Breast epithelium (tissue), 4 donors: Measurements from ENCODE around the gene IFI30. TPM values are rescaled to one million over a fixed set of nuclear protein-coding genes. Genes with fewer than 3 reads are reported as not detected.

ENCODE experiments used
- DNase-seq, 2 donors: peaks; one replicate each; pipeline ENCODE4 v3.0.0-alpha.2; 2019; ENCODE audit warnings: low spot score in 2 of 2
- H3K27ac ChIP-seq, 2 donors: fragments of 200-600 bp; sonication (generic) in 1 of 2; one replicate each; pipeline ENCODE4 v1.5.1; 2016 to 2019; ENCODE audit warnings: mild to moderate bottlenecking in 1 of 2
- H3K27me3 ChIP-seq, 2 donors: fragments of 200-600 bp; sonication (generic) in 1 of 2; one replicate each; pipeline versions ENCODE4 v1.5.1 to v1.6.0; 2017 to 2019; ENCODE audit warnings: control low read depth in 1 of 2, mild to moderate bottlenecking in 1 of 2
- H3K36me3 ChIP-seq: fragments of 200-600 bp; one replicate; pipeline ENCODE4 v1.5.1; 2019
- H3K4me1 ChIP-seq, 2 donors: fragments of 200-600 bp; sonication (generic); one replicate each; pipeline ENCODE4 v1.5.1; 2016 to 2019; ENCODE audit warnings: control low read depth in 1 of 2
- H3K4me3 ChIP-seq, 3 donors: fragments of 200-600 bp; sonication (generic); 1 replicate in 2 of 3; 2 replicates in 1 of 3; pipeline ENCODE4 v1.5.1; 2016 to 2019; ENCODE audit warnings: mild to moderate bottlenecking in 3 of 3, moderate library complexity in 2 of 3
- H3K9me3 ChIP-seq, 2 donors: fragments of 200-600 bp; sonication (generic) in 1 of 2; one replicate each; pipeline ENCODE4 v1.5.1; 2016 to 2019; ENCODE audit warnings: control low read depth in 1 of 2
- CTCF ChIP-seq, 3 donors: fragments of 450-650 bp; IDR thresholded peaks; one replicate each; pipeline ENCODE4 v1.5.1; 2016 to 2017; ENCODE audit warnings: antibody characterized with exemption in 3 of 3, mild to moderate bottlenecking in 3 of 3, moderate library complexity in 3 of 3
- POLR2A ChIP-seq: fragments of 450-650 bp; IDR thresholded peaks from one replicate; pipeline ENCODE4 v1.6.1; 2016; ENCODE audit warnings: antibody characterized with exemption, mild to moderate bottlenecking, moderate library complexity
- POLR2AphosphoS5 ChIP-seq, 3 donors: sonication (generic); formaldehyde crosslinking; IDR thresholded peaks; one replicate each; pipeline ENCODE4 v1.6.1; 2017; ENCODE audit warnings: antibody characterized with exemption in 3 of 3
- intact Hi-C: fragments of 100-400 bp; cut with DNase I; formaldehyde crosslinking; loops from one replicate; pipeline ENCODE4 v1.15.1; 2023; ENCODE audit warnings: low total_unique reads
- total RNA-seq, 3 donors: library from RNA; depleted of rRNA; stranded (reverse); fragments of >200 nt; gene quantifications; one replicate each; pipeline ENCODE4 v1.1.0, GENCODE V29; 2016

IFI30 gene
- total RNA-seq, 3 donors from 2014 or later: 50.1 to 103 (median 91.6) TPM

- no peaks in the 10 kb centered on the region for H3K27me3 ChIP-seq
- no peak for TF ChIP-seq CTCF (IDR thresholded peaks at IDR 0.05)
- no peak for TF ChIP-seq POLR2A
- TF ChIP-seq POLR2AphosphoS5 (IDR thresholded peaks at IDR 0.05): no peak
- H3K27ac ChIP-seq: no peak overlapping the region
- DNase-seq: no peak
- no peaks in the 10 kb centered on the region for H3K9me3 ChIP-seq
- H3K4me1 ChIP-seq: no peaks in the 10 kb centered on the region
- no peak overlapping the region for H3K4me3 ChIP-seq
- no peaks in the 10 kb centered on the region for H3K36me3 ChIP-seq
- intact Hi-C loops: no loop called here
Measured at GRCh38 chr19:18211683-18212082, 38.1 kb downstream of the IFI30 start.

DNA sequence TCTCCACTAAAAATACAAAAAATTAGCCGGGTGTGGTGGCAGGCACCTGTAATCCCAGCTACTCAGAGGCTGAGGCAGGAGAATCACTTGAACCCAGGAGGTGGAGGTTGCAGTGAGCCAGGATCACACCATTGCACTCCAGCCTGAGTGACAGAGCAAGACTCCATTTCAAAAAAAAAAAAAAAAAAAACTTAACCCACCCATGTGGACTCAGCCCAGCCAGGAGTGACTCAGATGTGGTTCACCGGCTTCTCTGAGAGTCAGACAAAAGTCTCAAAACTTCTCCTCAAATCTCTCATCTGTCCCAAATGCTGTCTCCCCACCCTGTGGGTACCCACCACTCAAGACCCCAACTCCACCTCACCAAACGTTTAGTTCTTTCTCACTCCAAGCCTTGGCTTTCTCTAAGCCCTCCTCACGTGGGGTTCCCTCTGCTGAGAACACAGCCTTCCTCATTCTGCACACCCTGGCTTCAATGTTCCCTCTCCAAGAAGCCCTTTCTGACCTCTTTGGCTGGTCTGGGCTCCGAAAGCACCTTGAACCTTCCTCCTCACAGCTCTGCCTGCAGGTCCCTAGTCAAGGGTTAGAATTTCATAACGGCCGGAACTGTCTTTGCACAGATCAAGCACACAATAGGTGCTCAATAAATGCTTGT is 41.3 kb downstream of the IFI30 start:
- TF ChIP-seq POLR2A: no peak
- TF ChIP-seq POLR2AphosphoS5 (IDR thresholded peaks at IDR 0.05): no peak
- no peak for TF ChIP-seq CTCF (IDR thresholded peaks at IDR 0.05)
- H3K36me3 ChIP-seq: no peaks in the 10 kb centered on the region
- H3K27ac ChIP-seq: no peak overlapping the region
- H3K4me1 ChIP-seq: no peaks in the 10 kb centered on the region
- intact Hi-C loops: no loop called here
- no peak for DNase-seq
- H3K4me3 ChIP-seq: no peak overlapping the region
- H3K9me3 ChIP-seq: no peaks in the 10 kb centered on the region
- no peaks in the 10 kb centered on the region for H3K27me3 ChIP-seq

DNA sequence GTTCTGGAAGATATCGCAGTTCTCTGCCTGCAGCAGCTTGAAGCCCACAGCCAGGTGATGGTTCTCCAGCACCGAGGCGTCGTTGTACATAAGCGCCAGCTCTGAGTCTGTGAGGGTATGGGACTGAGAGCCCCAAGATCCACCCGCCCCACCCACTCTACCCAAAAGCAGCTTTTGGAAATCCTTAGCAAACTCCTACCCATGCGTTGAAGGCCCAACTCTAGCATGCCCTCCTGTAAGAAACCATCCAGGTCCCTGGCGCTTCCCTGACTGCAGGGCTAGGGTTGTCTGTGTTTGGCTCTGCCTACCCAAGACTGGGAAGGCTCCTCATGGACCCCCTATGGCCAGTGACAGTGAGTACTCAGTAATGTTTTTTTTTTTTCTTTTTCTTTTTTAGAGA is 43.2 kb downstream of the IFI30 start:
- no peak overlapping the region for H3K4me3 ChIP-seq
- H3K36me3 ChIP-seq: no peaks in the 10 kb centered on the region
- no peaks in the 10 kb centered on the region for H3K4me1 ChIP-seq
- intact Hi-C loops: no loop called here
- peaks cover 5 to 16% of the 10 kb centered on the region in 2 donors for H3K27me3 ChIP-seq
- DNase-seq: no peak
- H3K9me3 ChIP-seq: no peaks in the 10 kb centered on the region
- TF ChIP-seq POLR2AphosphoS5 (IDR thresholded peaks at IDR 0.05): no peak
- no peak for TF ChIP-seq POLR2A
- TF ChIP-seq CTCF (IDR thresholded peaks at IDR 0.05): no peak
- no peak overlapping the region for H3K27ac ChIP-seq

DNA sequence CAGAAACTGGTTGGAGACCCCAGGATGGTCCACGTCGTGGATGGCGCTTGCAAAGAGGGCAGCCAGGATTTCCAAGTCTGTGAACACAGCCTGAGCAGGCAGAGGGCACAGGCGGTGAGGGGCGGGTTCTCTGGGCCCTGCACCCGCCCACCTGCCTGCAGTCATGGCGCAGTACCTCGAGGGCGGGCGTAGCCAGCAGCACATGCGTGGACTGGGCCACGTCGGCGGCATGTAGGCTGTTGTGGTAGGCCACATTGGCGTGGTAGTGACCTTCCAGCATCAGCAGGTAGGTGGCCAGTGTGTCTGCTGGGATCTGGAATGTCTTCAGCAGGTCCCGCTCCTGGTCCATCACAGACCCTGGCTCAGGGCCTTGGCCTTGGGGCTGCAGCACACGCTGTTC is 44.5 kb downstream of the IFI30 start:
- Histone ChIP-seq H3K27me3 (peaks cover 5 to 20% of the 10 kb centered on the region in 2 donors), H3K9me3 (no peaks in the 10 kb centered on the region), H3K36me3 (no peaks in the 10 kb centered on the region), H3K27ac (no peak overlapping the region), H3K4me3 (no peak overlapping the region), H3K4me1 (no peaks in the 10 kb centered on the region)
- TF ChIP-seq POLR2AphosphoS5 (IDR thresholded peaks at IDR 0.05) (no peak), POLR2A (no peak), CTCF (IDR thresholded peaks at IDR 0.05) (no peak)
- no peak for DNase-seq
- intact Hi-C loops: no loop called here

DNA sequence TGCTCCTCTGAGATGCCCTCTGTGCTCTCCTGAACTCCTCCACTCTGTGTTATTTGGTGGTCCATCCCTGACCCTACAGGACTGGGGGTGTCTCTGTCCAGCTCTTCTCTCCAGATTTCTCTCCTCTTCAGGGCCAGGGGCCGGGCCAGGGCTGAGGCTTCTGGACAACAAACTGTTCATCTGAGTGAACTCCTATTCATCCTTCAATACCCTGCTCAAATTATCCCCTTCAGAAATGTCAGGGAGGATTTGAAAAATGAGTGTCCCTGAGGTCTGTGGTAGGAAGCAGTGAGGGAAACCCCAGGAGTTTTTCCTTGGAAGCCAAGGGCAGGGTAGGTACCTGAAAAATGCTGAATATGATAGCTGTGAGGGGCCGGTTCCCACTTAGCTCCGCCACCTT is 45.0 kb downstream of the IFI30 start:
- H3K36me3 ChIP-seq: no peaks in the 10 kb centered on the region
- no peaks in the 10 kb centered on the region for H3K4me1 ChIP-seq
- H3K27me3 ChIP-seq: peaks cover 5 to 20% of the 10 kb centered on the region in 2 donors
- H3K4me3 ChIP-seq: no peak overlapping the region
- TF ChIP-seq POLR2AphosphoS5 (IDR thresholded peaks at IDR 0.05): no peak
- no peak for TF ChIP-seq CTCF (IDR thresholded peaks at IDR 0.05)
- TF ChIP-seq POLR2A: no peak
- no peak for DNase-seq
- no peak overlapping the region for H3K27ac ChIP-seq
- intact Hi-C loops: no loop called here
- H3K9me3 ChIP-seq: no peaks in the 10 kb centered on the region
